Measurements from ENCODE around the gene SPOCK3. TPM values are rescaled to one million over a fixed set of nuclear protein-coding genes. Genes with fewer than 3 reads are reported as not detected.
"Not testable (repeated sequence)": the region's sequence is repeated elsewhere in the genome, so short reads cannot be mapped to it uniquely, and the experiment has no call there.

Gene SPOCK3
- total RNA-seq, 1 donor from 2014 or later: 23.6 TPM

GRCh38 chr4:166838975-166839614, 395.2 kb downstream of the SPOCK3 start:
- no peak for FAIRE-seq
- DNase-seq (ENCODE audit: low spot score in 2 of 2): no peak

DNA sequence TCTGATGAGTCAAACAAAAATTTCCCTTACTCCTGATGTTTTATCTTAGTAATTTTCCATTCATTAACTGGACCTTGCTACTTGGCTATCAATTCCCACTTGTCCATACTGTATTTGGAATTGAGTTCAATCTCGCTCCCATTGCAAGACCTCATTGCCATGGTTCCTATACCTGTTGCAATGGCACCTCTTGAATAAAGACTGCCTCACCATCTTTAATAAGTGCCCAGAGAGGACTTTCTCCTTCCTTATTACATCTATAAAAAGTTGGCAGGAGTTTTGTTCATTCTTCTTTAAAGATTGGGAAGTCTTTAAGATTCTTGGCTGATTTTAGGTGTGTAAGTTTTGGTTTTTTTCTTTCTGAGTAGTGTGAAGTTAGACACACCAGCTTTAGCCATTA, 397.4 kb downstream of the SPOCK3 start:
- DNase-seq (ENCODE audit: low spot score in 2 of 2): no peak
- no peak for FAIRE-seq

GRCh38 chr4:166827629-166828028, 406.7 kb downstream of the SPOCK3 start:
- no peak for FAIRE-seq
- DNase-seq (ENCODE audit: low spot score in 2 of 2): no peak

GRCh38 chr4:166827167-166827566, 407.1 kb downstream of the SPOCK3 start:
- FAIRE-seq: no peak
- no peak for DNase-seq (ENCODE audit: low spot score in 2 of 2)

DNA sequence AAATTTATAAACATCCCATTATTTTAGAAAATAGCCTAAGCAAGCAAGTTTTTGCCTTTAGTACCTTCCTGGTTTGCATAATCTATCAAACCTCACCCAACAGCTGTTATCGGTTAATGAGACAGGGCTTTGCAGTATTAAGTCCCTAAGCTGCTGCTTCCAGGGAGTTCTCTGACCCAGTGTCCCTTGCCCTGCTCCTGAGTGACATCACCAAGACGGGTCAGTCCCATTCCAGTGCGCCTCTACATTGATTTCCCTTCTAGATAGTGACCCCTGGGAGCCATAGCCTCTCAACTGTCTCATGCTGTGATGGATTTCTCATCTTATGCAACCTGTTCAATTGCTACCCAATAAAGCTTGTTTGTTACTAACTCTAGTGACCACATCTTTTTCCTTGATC, 410.4 kb downstream of the SPOCK3 start:
- FAIRE-seq: no peak
- no peak for DNase-seq (ENCODE audit: low spot score in 2 of 2)

DNA sequence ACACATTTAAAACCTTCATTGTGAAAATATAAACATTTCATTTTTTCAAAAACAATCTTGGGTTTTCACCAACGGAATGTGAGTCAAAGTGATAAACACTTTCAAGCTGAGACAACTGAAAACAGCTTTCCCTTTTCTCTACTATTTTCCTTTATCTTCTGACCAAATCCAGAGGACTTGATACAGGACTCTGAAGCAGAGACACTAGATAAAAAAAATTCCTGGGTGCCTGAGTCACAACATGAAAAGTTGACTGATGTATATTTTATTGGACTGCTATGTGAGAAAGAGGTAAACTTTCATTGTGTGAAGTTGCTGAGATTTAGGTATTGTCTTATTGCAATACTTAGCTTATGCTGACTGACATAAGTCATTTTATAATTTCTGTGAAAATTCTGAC, 411.2 kb downstream of the SPOCK3 start:
- DNase-seq (ENCODE audit: low spot score in 2 of 2): no peak
- no peak for FAIRE-seq

DNA sequence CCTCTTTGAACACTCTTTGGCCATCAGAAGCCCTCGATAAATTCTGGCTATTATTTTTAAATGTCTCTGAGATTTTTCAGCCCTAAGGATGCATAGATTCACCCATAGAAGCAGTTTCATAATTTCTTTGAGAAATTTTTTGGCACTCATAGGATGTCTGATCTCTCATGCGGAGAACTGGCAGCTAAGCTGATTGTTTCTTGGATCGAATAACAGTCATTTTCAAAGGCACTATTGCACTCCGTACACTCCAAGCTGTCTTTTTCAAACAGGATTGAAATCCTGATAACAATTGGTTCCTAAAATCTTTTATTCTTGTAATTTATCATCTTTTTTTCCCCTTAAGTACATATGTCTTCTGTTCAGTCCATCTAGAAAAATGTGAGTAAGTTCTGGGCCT, 411.9 kb downstream of the SPOCK3 start:
- DNase-seq (ENCODE audit: low spot score in 2 of 2) (no peak), FAIRE-seq (no peak)

GRCh38 chr4:166816890-166817289, 417.4 kb downstream of the SPOCK3 start:
- DNase-seq (ENCODE audit: low spot score in 2 of 2) (no peak), FAIRE-seq (no peak)

DNA sequence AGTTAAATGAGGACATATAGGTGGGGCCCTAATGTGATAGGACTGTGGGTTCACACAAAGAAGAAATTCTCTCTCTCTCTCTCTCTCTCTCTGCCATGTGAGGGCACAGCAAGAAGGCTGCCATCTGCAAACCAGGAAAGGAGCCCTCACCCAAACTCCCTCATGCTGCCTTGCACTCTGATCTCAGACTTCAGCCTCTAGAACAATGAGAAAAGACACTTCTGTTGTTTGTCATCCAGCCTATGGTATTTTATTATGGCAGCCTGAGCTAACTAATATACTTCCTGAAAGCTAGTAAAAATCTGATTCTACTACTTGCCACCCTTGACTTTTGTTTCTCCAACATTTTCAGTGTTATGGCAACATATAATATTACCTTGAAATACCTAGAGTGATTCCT, 425.9 kb downstream of the SPOCK3 start:
- DNase-seq (ENCODE audit: low spot score in 2 of 2) (no peak), FAIRE-seq (no peak)

- no peak for FAIRE-seq
- DNase-seq (ENCODE audit: low spot score in 2 of 2): no peak
These were observed 431.9 kb downstream of the SPOCK3 start for GRCh38 chr4:166802346-166802745.

DNA sequence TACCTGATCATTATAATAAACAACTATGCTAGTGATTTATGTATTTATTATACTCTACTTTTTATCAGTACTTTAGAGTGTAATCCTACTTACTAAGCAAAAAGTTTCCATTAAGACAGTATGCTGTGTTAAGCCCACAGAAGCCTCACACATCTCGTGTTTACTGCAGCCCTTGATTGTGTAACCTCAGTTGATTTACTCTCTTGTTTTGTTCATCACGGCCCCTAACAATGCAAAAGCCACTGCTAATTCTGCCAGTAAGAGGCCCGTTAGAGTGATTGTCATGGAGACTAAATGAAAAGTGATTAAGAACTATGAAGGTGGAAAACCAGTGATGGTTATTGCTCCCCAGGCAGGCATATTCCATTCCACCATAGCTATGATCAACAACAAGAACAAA, 436.2 kb downstream of the SPOCK3 start:
- FAIRE-seq (no peak), DNase-seq (ENCODE audit: low spot score in 2 of 2) (no peak)

DNA sequence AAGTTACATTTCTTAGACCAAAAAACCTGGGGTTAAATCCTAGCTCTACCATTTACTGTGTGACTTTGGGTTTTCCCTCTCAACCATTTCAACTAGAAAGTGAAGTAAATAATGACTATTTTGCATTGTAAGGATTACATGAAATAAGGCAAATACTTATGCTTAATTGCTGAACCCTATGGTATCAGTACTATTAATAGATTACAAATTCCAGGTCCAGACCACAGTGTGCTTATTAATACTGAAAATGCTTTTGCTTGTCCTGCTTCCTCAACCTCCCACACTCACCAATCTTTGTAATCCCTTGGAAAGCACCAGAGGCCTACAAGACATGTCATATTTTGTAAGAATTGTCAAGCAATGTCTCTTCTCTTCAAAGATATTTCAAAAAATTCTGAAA, 456.5 kb downstream of the SPOCK3 start:
- no peak for FAIRE-seq

GRCh38 chr4:166763018-166763417, 471.3 kb downstream of the SPOCK3 start:
- DNase-seq (ENCODE audit: low spot score in 2 of 2) (no peak), FAIRE-seq (no peak)

More for the DNA sequence above, 456.5 kb downstream of the SPOCK3 start:
- DNase-seq (ENCODE audit: low spot score in 2 of 2): no peak

DNA sequence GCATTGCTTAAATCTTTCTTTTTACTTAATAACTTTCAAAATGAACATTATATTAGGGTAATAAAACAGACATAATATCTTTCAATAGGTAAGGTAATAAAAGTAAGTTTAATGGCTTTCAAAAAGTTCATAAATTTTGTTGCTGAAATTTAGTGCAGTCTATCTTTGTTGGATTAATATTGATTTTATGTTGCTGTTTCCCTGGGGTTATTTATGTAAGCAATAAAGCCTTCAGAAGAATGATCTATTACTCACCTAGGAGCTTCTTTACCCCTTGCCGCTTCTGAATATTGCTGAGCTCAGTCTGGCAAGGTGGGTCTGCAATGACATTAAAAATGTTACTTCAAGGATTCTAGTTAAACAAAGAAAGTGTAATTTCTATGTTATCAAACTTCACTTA, 492.6 kb downstream of the SPOCK3 start:
- FAIRE-seq: no peak
- DNase-seq (ENCODE audit: low spot score in 2 of 2): no peak

- FAIRE-seq; DNase-seq (ENCODE audit: low spot score in 2 of 2): not testable (repeated sequence)
These were observed 495.1 kb downstream of the SPOCK3 start for GRCh38 chr4:166739215-166739614.

GRCh38 chr4:166737430-166737829, 496.9 kb downstream of the SPOCK3 start:
- FAIRE-seq (no peak), DNase-seq (ENCODE audit: low spot score in 2 of 2) (no peak)

- FAIRE-seq (no peak), DNase-seq (ENCODE audit: low spot score in 2 of 2) (no peak)
These were observed 498.7 kb downstream of the SPOCK3 start for GRCh38 chr4:166735553-166735952.

- no peak for DNase-seq (ENCODE audit: low spot score in 2 of 2)
- peak; percentile 62 for FAIRE-seq
These were observed 499.5 kb downstream of the SPOCK3 start for GRCh38 chr4:166734797-166735196.

DNA sequence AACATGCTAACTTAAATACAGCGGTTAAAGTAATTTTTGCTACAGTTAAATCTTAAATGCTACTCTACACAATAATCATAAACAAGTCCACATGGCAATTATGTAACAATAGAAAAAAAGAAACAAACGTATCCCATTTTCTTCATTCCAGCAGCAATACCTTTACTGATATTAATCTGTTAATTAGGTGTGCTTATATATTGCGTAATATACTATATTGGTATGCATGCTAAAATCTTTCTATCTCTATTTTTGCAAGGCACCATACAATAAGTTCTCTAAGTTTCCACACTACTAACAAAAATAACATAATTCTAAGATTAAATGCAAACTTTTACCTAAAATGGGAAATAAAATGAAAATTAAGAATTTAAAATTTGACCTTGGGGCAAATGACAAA, 500.6 kb downstream of the SPOCK3 start:
- DNase-seq (ENCODE audit: low spot score in 2 of 2): no peak
- no peak for FAIRE-seq

GRCh38 chr4:166726832-166727231, 507.5 kb downstream of the SPOCK3 start:
- no peak for FAIRE-seq
- DNase-seq (ENCODE audit: low spot score in 2 of 2): no peak

- FAIRE-seq: no peak
- no peak for DNase-seq (ENCODE audit: low spot score in 2 of 2)
These were observed 509.9 kb downstream of the SPOCK3 start for GRCh38 chr4:166724369-166724768.

- no peak for FAIRE-seq
These were observed 510.7 kb downstream of the SPOCK3 start for GRCh38 chr4:166723532-166724140.

More at GRCh38 chr4:166723532-166724140, 510.7 kb downstream of the SPOCK3 start:
- no peak for DNase-seq (ENCODE audit: low spot score in 2 of 2)

Data from frontal cortex (tissue), 4 donors.